GM12878 (cell line): ENCODE results near the gene PPIP5K2. TPM values are rescaled to one million over a fixed set of nuclear protein-coding genes. Genes with fewer than 3 reads are reported as not detected.
A peak's percentile ranks its signal among the peaks of the same experiment; 100 is the strongest.

ENCODE experiments used
- ATAC-seq: fragments of 200-7000 bp; cut with Tn5 transposase; 3 replicates; pipeline ENCODE4 v1.9.1; 2020; ENCODE audit warnings: mild to moderate bottlenecking, moderate library complexity
- BruUV-seq: library from RNA; stranded (reverse); fragments of 400-500 nt; replicated peaks from 2 replicates; lab custom pipeline; 2021; lab: Mats Ljungman, UMichigan
- CTCF ChIA-PET: fragments of 300-600 bp; sonication (Branson Sonifier 250); formaldehyde crosslinking; extraction: SDS; loops from one replicate; lab custom pipeline; 2021; ENCODE audit warnings: inconsistent platforms; lab: Yijun Ruan, JAX
- POLR2A ChIA-PET: fragments of 350-600 bp; formaldehyde crosslinking; extraction: SDS; loops from one replicate; lab custom pipeline; 2021; ENCODE audit warnings: inconsistent platforms; lab: Charles Lee
- RAD21 ChIA-PET: fragments of 300-600 bp; sonication (Branson Sonifier 250); formaldehyde crosslinking; loops from one replicate; lab custom pipeline; 2023; ENCODE audit warnings: antibody characterized with exemption; ENCODE audit not compliant: unreplicated experiment; lab: Charles Lee
- SMC1A ChIA-PET: fragments of 300-600 bp; sonication (Branson Sonifier 250); formaldehyde crosslinking; loops from one replicate; lab custom pipeline; 2023; ENCODE audit not compliant: unreplicated experiment, uncharacterized antibody; lab: Charles Lee
- DNase-seq: peaks from one replicate; pipeline ENCODE4 v3.0.0-alpha.2; 2011; ENCODE audit warnings: low read depth, low spot score
- FAIRE-seq: peaks from 3 replicates; lab custom pipeline; 2011; peaks lifted over from hg19 to GRCh38; lab: Jason Lieb, UNC
- H2AFZ ChIP-seq: 2 replicates; pipeline ENCODE4 v1.6.0; 2011; ENCODE audit warnings: low read depth, low read length, control low read depth; ENCODE audit not compliant: control insufficient read depth
- H3K27ac ChIP-seq: 2 replicates; pipeline ENCODE4 v1.5.1; 2011; ENCODE audit warnings: control low read depth; ENCODE audit not compliant: control insufficient read depth, insufficient read depth
- H3K27me3 ChIP-seq, 2 experiments: replicated peaks in 1 of 2; 2 replicates each; pipeline versions ENCODE4 v1.6.0 to v1.6.1; 2011; ENCODE audit warnings: low read length in 1 of 2; ENCODE audit not compliant: control insufficient read depth in 2 of 2, insufficient read depth in 2 of 2
- H3K36me3 ChIP-seq, 2 experiments: 2 replicates each; pipeline ENCODE4 v1.5.1; 2011; ENCODE audit warnings: low read length in 1 of 2; ENCODE audit not compliant: control insufficient read depth in 2 of 2, insufficient read depth in 2 of 2
- H3K4me1 ChIP-seq: 2 replicates; pipeline ENCODE4 v1.6.1; 2011; ENCODE audit warnings: mild to moderate bottlenecking, low read length, moderate library complexity, mixed read lengths; ENCODE audit not compliant: control insufficient read depth, insufficient read depth
- H3K4me2 ChIP-seq: 2 replicates; pipeline ENCODE4 v1.6.0; 2011; ENCODE audit warnings: control low read depth; ENCODE audit not compliant: control insufficient read depth, insufficient read depth
- H3K4me3 ChIP-seq: fragments of 200-600 bp; sonication (generic); 2 replicates; pipeline ENCODE4 v1.5.1; 2016
- H3K79me2 ChIP-seq: 2 replicates; pipeline ENCODE4 v1.6.0; 2011; ENCODE audit warnings: low read length; ENCODE audit not compliant: control insufficient read depth, insufficient read depth
- H3K9ac ChIP-seq: 2 replicates; pipeline ENCODE4 v1.8.0; 2011; ENCODE audit warnings: low read length, control low read depth, mixed read lengths; ENCODE audit not compliant: control insufficient read depth, insufficient read depth
- H3K9me3 ChIP-seq: replicated peaks from 3 replicates; pipeline ENCODE4 v1.5.1; 2011; ENCODE audit warnings: mild to moderate bottlenecking, low read length; ENCODE audit not compliant: control insufficient read depth, insufficient read depth
- H4K20me1 ChIP-seq: 2 replicates; pipeline ENCODE4 v1.6.0; 2011; ENCODE audit not compliant: control insufficient read depth, insufficient read depth
- SIN3A ChIP-seq: IDR thresholded peaks from 2 replicates; pipeline ENCODE4 v1.6.1; 2012; ENCODE audit warnings: low read depth, low read length, improper control_type of control experiment
- SMARCA5 ChIP-seq: fragments of 450-650 bp; IDR thresholded peaks from 2 replicates; pipeline ENCODE4 v1.6.1; 2017; ENCODE audit warnings: mild to moderate bottlenecking
- SPI1 ChIP-seq: IDR thresholded peaks from 2 replicates; pipeline ENCODE4 v1.6.1; 2011; ENCODE audit warnings: low read depth, mild to moderate bottlenecking, low read length, moderate library complexity, borderline replicate concordance; ENCODE audit not compliant: insufficient read depth
- in situ Hi-C: fragments of 300-500 bp; cut with MboI; formaldehyde crosslinking; loops from 9 replicates; pipeline ENCODE4 v1.14.3; 2018; ENCODE audit warnings: mixed read lengths
- intact Hi-C: fragments of 100-400 bp; cut with micrococcal nuclease; formaldehyde crosslinking; loops from one replicate; pipeline ENCODE4 v1.14.2; 2022; ENCODE audit not compliant: unreplicated experiment
- polyA plus RNA-seq, 11 experiments: library from polyadenylated mRNA; depleted of rRNA in 4 of 11; unstranded in 6 of 11; stranded (reverse) in 5 of 11; fragments of >200 nt; fragmentation: Nextera tagmentation in 4 of 11; fragmentation: Illumina TruSeq in 1 of 11; extraction: Ambion mirVana in 4 of 11; extraction: Trizol in 1 of 11; gene quantifications; 1 replicate in 1 of 11; 2 replicates in 10 of 11; pipeline versions ENCODE4 v1.2.1 to v1.2.3, GENCODE V29; 2011 to 2016; ENCODE audit warnings: inconsistent platforms in 2 of 11, missing spikeins in 2 of 11, low read depth in 1 of 11
- total RNA-seq, 4 experiments: library from RNA; depleted of rRNA in 3 of 4; stranded (reverse); fragments of >200 nt in 3 of 4; fragmentation: Illumina TruSeq in 1 of 4; extraction: Trizol in 1 of 4; gene quantifications; 2 replicates each; pipeline versions ENCODE4 v1.2.1 to v1.2.3, GENCODE V29; 2013 to 2021
- TF ChIP-seq, protein P1 (sequence below): fragments of 450-650 bp; IDR thresholded peaks from 2 replicates; pipeline ENCODE4 v1.6.1; 2017; ENCODE audit warnings: mild to moderate bottlenecking, moderate library complexity
- TF ChIP-seq, protein P2 (sequence below): IDR thresholded peaks from 2 replicates; pipeline ENCODE4 v1.6.1; 2011; ENCODE audit warnings: low read depth, low read length, improper control_type of control experiment, borderline replicate concordance

The PPIP5K2 gene
- total and polyA plus RNA-seq, 10 of the 15 experiments (the other 5 are each of a cell fraction or from before 2014, with no cell fraction given): 27.7 to 87.3 (median 58.6) TPM

DNA sequence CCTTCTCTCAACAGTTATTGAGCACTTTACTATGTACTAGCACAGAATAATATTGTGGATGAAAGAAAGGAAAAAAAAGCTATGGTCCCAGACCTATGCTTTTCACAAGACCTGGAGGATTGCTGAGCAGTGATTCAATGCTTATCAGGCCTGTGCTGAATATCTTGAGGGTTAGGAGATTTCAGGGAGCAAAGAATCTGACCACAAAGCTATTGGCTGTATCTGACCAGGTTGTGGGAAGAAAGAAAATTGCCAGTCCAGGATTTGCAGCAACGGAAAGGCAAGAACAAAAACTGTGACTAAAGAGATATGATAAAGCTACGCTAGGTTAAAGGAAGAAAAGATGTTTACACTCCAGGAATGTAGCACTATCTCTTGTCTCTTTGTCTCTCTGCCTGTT is 123.6 kb downstream of the PPIP5K2 start (continued):
- TF ChIP-seq, protein P1, sequence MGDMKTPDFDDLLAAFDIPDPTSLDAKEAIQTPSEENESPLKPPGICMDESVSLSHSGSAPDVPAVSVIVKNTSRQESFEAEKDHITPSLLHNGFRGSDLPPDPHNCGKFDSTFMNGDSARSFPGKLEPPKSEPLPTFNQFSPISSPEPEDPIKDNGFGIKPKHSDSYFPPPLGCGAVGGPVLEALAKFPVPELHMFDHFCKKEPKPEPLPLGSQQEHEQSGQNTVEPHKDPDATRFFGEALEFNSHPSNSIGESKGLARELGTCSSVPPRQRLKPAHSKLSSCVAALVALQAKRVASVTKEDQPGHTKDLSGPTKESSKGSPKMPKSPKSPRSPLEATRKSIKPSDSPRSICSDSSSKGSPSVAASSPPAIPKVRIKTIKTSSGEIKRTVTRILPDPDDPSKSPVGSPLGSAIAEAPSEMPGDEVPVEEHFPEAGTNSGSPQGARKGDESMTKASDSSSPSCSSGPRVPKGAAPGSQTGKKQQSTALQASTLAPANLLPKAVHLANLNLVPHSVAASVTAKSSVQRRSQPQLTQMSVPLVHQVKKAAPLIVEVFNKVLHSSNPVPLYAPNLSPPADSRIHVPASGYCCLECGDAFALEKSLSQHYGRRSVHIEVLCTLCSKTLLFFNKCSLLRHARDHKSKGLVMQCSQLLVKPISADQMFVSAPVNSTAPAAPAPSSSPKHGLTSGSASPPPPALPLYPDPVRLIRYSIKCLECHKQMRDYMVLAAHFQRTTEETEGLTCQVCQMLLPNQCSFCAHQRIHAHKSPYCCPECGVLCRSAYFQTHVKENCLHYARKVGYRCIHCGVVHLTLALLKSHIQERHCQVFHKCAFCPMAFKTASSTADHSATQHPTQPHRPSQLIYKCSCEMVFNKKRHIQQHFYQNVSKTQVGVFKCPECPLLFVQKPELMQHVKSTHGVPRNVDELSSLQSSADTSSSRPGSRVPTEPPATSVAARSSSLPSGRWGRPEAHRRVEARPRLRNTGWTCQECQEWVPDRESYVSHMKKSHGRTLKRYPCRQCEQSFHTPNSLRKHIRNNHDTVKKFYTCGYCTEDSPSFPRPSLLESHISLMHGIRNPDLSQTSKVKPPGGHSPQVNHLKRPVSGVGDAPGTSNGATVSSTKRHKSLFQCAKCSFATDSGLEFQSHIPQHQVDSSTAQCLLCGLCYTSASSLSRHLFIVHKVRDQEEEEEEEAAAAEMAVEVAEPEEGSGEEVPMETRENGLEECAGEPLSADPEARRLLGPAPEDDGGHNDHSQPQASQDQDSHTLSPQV: no peak
- TF ChIP-seq SMARCA5: no peak
- no peak for TF ChIP-seq SIN3A

DNA sequence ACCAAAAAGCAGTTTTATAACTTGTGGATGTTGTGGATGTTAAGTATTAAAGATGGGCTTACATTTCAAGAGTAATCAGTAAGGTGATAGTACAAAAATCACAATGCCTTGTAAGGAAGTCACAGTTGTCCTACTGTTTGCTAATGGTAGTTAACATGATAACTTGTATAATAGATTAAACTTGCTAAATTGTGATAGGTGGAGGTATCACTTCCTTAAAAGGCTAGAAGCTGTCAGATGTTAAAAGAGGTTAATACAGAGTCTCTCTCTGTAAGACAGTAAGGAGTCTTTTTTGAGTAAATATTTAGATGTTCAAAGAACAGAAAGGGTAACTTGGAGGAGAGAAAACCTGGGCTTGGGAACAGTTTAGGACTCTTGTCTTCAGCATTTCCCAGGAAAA is 124.3 kb downstream of the PPIP5K2 start:
- in situ Hi-C loops: no loop called here
- no TSS peak for BruUV-seq
- RAD21 ChIA-PET: no interaction called here

More for the DNA sequence above, 124.3 kb downstream of the PPIP5K2 start:
- no peaks in the 10 kb centered on the region for H3K4me1 ChIP-seq
- no peak overlapping the region for H3K9ac ChIP-seq
- intact Hi-C loops: no loop called here
- no peak overlapping the region for H3K4me3 ChIP-seq
- CTCF ChIA-PET: no interaction called here
- FAIRE-seq: no peak
- H4K20me1 ChIP-seq: no peaks in the 10 kb centered on the region
- no peaks in the 10 kb centered on the region for H3K9me3 ChIP-seq
- H2AFZ ChIP-seq: no peak overlapping the region
- ATAC-seq: peak; percentile 64
- no peak for DNase-seq
- H3K27me3 ChIP-seq: no peaks in the 10 kb centered on the region; a peak in 1 of 4 replicates
- POLR2A ChIA-PET: no interaction called here
- SMC1A ChIA-PET: no interaction called here
- H3K36me3 ChIP-seq: no peaks in the 10 kb centered on the region
- H3K79me2 ChIP-seq: no peaks in the 10 kb centered on the region
- TF ChIP-seq SPI1: peak; percentile 29; the same call in 1 of the 2 replicates
- TF ChIP-seq, protein P2, sequence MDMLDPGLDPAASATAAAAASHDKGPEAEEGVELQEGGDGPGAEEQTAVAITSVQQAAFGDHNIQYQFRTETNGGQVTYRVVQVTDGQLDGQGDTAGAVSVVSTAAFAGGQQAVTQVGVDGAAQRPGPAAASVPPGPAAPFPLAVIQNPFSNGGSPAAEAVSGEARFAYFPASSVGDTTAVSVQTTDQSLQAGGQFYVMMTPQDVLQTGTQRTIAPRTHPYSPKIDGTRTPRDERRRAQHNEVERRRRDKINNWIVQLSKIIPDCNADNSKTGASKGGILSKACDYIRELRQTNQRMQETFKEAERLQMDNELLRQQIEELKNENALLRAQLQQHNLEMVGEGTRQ: no peak
- TF ChIP-seq, all 136 proteins: peak for 1
- Histone ChIP-seq H3K4me2 (no peak overlapping the region), H3K27ac (no peak overlapping the region)
